Thoracic aorta (tissue), 2 donors: ENCODE results near the gene KSR1. TPM values are rescaled to one million over a fixed set of nuclear protein-coding genes. Genes with fewer than 3 reads are reported as not detected.
"Not testable (repeated sequence)": the region's sequence is repeated elsewhere in the genome, so short reads cannot be mapped to it uniquely, and the experiment has no call there.

Source experiments
- ATAC-seq: fragments of 150-250 bp; one replicate; pipeline ENCODE4 v1.8.0; 2017; ENCODE audit warnings: low read depth; ENCODE audit not compliant: insufficient number of reproducible peaks, low FRiP score
- DNase-seq: peaks from one replicate; pipeline ENCODE4 v3.0.0-alpha.2; 2020; ENCODE audit warnings: low spot score
- H3K27ac ChIP-seq, 2 donors: fragments of 200-600 bp; sonication (generic); 1 replicate in 1 of 2; 2 replicates in 1 of 2; pipeline ENCODE4 v1.5.1; 2016; ENCODE audit warnings: mild to moderate bottlenecking in 2 of 2, moderate library complexity in 2 of 2
- H3K27me3 ChIP-seq: fragments of 200-600 bp; sonication (generic); replicated peaks from 2 replicates; pipeline ENCODE4 v1.6.0; 2016; ENCODE audit warnings: mild to moderate bottlenecking; ENCODE audit not compliant: insufficient read depth
- H3K36me3 ChIP-seq: fragments of 200-600 bp; sonication (generic); one replicate; pipeline ENCODE4 v1.5.1; 2016
- H3K4me1 ChIP-seq, 2 donors: fragments of 200-600 bp; sonication (generic); 1 replicate in 1 of 2; 2 replicates in 1 of 2; pipeline versions ENCODE4 v1.5.1 to v1.6.0; 2016; ENCODE audit warnings: low read depth in 2 of 2, mild to moderate bottlenecking in 1 of 2; ENCODE audit not compliant: control insufficient read depth in 1 of 2
- H3K4me3 ChIP-seq: fragments of 200-600 bp; sonication (generic); 2 replicates; pipeline ENCODE4 v1.5.1; 2016; ENCODE audit warnings: mild to moderate bottlenecking
- H3K9me3 ChIP-seq: fragments of 200-600 bp; sonication (generic); 2 replicates; pipeline ENCODE4 v1.5.1; 2016
- total RNA-seq, 2 donors: library from RNA; depleted of rRNA; stranded (reverse); fragments of >200 nt; gene quantifications; one replicate each; pipeline versions ENCODE4 v1.1.0 to v1.2.3, GENCODE V29; 2016
- TF ChIP-seq, protein P1 (sequence below): fragments of 200-600 bp; sonication (generic); IDR thresholded peaks from one replicate; pipeline ENCODE4 v1.5.1; 2019; ENCODE audit warnings: antibody characterized with exemption

KSR1 gene
- total RNA-seq, 2 donors from 2014 or later, result 17.6 to 46.0 TPM

GRCh38 chr17:27644586-27644985 lies 188.3 kb downstream of the KSR1 start:
- H3K36me3 ChIP-seq, result no peaks in the 10 kb centered on the region
- no peaks in the 10 kb centered on the region for H3K9me3 ChIP-seq
- no peaks in the 10 kb centered on the region for H3K27me3 ChIP-seq
- no peak overlapping the region for H3K4me3 ChIP-seq
- TF ChIP-seq, protein P1, sequence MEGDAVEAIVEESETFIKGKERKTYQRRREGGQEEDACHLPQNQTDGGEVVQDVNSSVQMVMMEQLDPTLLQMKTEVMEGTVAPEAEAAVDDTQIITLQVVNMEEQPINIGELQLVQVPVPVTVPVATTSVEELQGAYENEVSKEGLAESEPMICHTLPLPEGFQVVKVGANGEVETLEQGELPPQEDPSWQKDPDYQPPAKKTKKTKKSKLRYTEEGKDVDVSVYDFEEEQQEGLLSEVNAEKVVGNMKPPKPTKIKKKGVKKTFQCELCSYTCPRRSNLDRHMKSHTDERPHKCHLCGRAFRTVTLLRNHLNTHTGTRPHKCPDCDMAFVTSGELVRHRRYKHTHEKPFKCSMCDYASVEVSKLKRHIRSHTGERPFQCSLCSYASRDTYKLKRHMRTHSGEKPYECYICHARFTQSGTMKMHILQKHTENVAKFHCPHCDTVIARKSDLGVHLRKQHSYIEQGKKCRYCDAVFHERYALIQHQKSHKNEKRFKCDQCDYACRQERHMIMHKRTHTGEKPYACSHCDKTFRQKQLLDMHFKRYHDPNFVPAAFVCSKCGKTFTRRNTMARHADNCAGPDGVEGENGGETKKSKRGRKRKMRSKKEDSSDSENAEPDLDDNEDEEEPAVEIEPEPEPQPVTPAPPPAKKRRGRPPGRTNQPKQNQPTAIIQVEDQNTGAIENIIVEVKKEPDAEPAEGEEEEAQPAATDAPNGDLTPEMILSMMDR, result no peak
- no peak for DNase-seq
- no peak overlapping the region for H3K27ac ChIP-seq
- ATAC-seq, result no peak
- H3K4me1 ChIP-seq, result peaks cover 0 to 15% of the 10 kb centered on the region in 2 donors

- not testable (repeated sequence) for H3K4me3 ChIP-seq, ATAC-seq
Measured at GRCh38 chr17:27645621-27646020, 189.4 kb downstream of the KSR1 start.

GRCh38 chr17:27646232-27646631 lies 190.0 kb downstream of the KSR1 start:
- Histone ChIP-seq H3K4me1 (peaks cover 0 to 20% of the 10 kb centered on the region in 2 donors), H3K36me3 (no peaks in the 10 kb centered on the region), H3K27me3 (no peaks in the 10 kb centered on the region), H3K9me3 (no peaks in the 10 kb centered on the region), H3K27ac (no peak overlapping the region), H3K4me3 (no peak overlapping the region)
- DNase-seq (no peak), ATAC-seq (no peak)
- TF ChIP-seq, protein P1, result no peak

More at GRCh38 chr17:27645621-27646020, 189.4 kb downstream of the KSR1 start:
- H3K4me1 ChIP-seq, result peaks cover 0 to 20% of the 10 kb centered on the region in 2 donors
- H3K36me3 ChIP-seq, DNase-seq, H3K27me3 ChIP-seq, H3K9me3 ChIP-seq, H3K27ac ChIP-seq: not testable (repeated sequence)

DNA sequence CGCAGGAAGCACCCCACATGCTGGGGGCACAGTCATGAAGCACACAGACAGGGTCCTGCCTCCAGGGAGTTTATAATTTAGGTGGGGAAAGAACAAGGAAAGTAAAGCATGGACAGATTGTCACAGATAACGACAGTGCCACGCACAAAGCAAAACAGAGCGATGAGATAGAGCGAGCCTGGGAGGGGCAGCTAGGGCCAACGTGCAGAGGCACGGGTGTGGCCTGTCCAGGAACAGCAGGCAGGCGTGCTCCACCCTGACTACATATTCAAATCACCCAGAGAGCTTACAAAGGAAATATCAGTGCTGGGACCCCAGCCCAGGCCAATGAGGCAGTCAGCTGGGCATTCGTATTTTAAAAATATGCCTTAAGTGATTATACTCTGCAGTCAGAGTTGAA lies 191.5 kb downstream of the KSR1 start:
- H3K27me3 ChIP-seq, result no peaks in the 10 kb centered on the region
- H3K4me3 ChIP-seq, result no peak overlapping the region
- ATAC-seq, result no peak
- TF ChIP-seq, protein P1, result no peak
- H3K27ac ChIP-seq, result no peak overlapping the region
- peaks cover 0 to 20% of the 10 kb centered on the region in 2 donors for H3K4me1 ChIP-seq
- no peak for DNase-seq
- no peaks in the 10 kb centered on the region for H3K9me3 ChIP-seq
- H3K36me3 ChIP-seq, result no peaks in the 10 kb centered on the region

DNA sequence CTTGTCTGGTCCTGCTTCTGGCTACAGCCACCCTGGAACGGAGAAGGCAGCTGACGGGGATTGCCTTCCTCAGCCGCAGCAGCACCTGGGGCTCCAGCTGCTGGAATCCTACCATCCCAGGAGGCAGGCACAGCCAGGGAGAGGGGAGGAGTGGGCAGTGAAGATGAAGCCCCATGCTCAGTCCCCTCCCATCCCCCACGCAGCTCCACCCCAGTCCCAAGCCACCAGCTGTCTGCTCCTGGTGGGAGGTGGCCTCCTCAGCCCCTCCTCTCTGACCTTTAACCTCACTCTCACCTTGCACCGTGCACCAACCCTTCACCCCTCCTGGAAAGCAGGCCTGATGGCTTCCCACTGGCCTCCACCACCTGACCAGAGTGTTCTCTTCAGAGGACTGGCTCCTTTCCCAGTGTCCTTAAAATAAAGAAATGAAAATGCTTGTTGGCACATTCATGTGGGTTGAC lies 192.9 kb downstream of the KSR1 start:
- not testable (repeated sequence) for H3K9me3 ChIP-seq, H3K27ac ChIP-seq, H3K4me3 ChIP-seq, H3K27me3 ChIP-seq, ATAC-seq, H3K36me3 ChIP-seq, DNase-seq
- peaks cover 0 to 20% of the 10 kb centered on the region in 2 donors for H3K4me1 ChIP-seq

- no peak for DNase-seq
- H3K27me3 ChIP-seq, result no peaks in the 10 kb centered on the region
- TF ChIP-seq, protein P1, result no peak
Measured at GRCh38 chr17:27649929-27650328, 193.7 kb downstream of the KSR1 start.

More at GRCh38 chr17:27649929-27650328, 193.7 kb downstream of the KSR1 start:
- Histone ChIP-seq H3K4me3 (no peak overlapping the region), H3K27ac (no peak overlapping the region), H3K36me3 (no peaks in the 10 kb centered on the region), H3K9me3 (no peaks in the 10 kb centered on the region), H3K4me1 (peaks cover 0 to 13% of the 10 kb centered on the region in 2 donors)
- ATAC-seq, result no peak
